Neural cell (in vitro differentiated cells): ENCODE data around the gene ELN. TPM values are rescaled to one million over a fixed set of nuclear protein-coding genes. Genes with fewer than 3 reads are reported as not detected.

Experiments
- H2AFZ ChIP-seq: fragments of 200-600, 300-800 bp; sonication (generic), shearing (Covaris generic); 2 replicates; pipeline ENCODE4 v1.6.0; 2014; ENCODE audit warnings: low read depth, mild to moderate bottlenecking, antibody characterized with exemption, low read length, moderate library complexity
- H3F3A ChIP-seq: fragments of 200-600 bp; shearing (Covaris generic); 2 replicates; pipeline ENCODE4 v1.6.1; 2016; ENCODE audit warnings: mild to moderate bottlenecking, moderate library complexity, mixed read lengths, antibody characterized with exemption, low read length; ENCODE audit not compliant: insufficient read depth, poor library complexity, severe bottlenecking
- H3K27ac ChIP-seq: fragments of 200-600, 300-800 bp; sonication (generic), shearing (Covaris generic); 2 replicates; pipeline ENCODE4 v1.5.1; 2014; ENCODE audit warnings: mild to moderate bottlenecking, low read length, moderate library complexity
- H3K27me3 ChIP-seq: fragments of 300-800, 200-600 bp; sonication (generic), shearing (Covaris generic); 2 replicates; pipeline ENCODE4 v1.6.0; 2014; ENCODE audit warnings: mild to moderate bottlenecking, low read depth, low read length, moderate library complexity; ENCODE audit not compliant: insufficient read depth
- H3K36me3 ChIP-seq: fragments of 300-800, 200-600 bp; sonication (generic), shearing (Covaris generic); 2 replicates; pipeline ENCODE4 v1.5.1; 2014; ENCODE audit warnings: mild to moderate bottlenecking, antibody characterized with exemption, low read length, moderate library complexity; ENCODE audit not compliant: insufficient read depth
- H3K4me2 ChIP-seq: fragments of 300-800, 200-600 bp; sonication (generic), shearing (Covaris generic); 2 replicates; pipeline ENCODE4 v1.6.0; 2014; ENCODE audit warnings: mild to moderate bottlenecking, low read length
- H3K4me3 ChIP-seq: fragments of 300-800, 200-600 bp; sonication (generic), shearing (Covaris generic); 2 replicates; pipeline ENCODE4 v1.5.1; 2014; ENCODE audit warnings: mild to moderate bottlenecking, low read length, moderate library complexity
- H3K79me2 ChIP-seq: fragments of 200-600 bp; shearing (Covaris generic); replicated peaks from 2 replicates; pipeline ENCODE4 v1.6.0; 2014; ENCODE audit warnings: mild to moderate bottlenecking, low read length, moderate library complexity; ENCODE audit not compliant: insufficient read depth
- H3K9ac ChIP-seq: fragments of 300-800, 200-600 bp; sonication (generic), shearing (Covaris generic); 2 replicates; pipeline ENCODE4 v1.6.1; 2016; ENCODE audit warnings: mild to moderate bottlenecking, low read length, mixed read lengths
- H3K9me2 ChIP-seq: fragments of 200-600 bp; shearing (Covaris generic); 2 replicates; pipeline ENCODE4 v1.6.1; 2016; ENCODE audit warnings: mild to moderate bottlenecking, low read length, mixed read lengths; ENCODE audit not compliant: insufficient read depth
- H3K9me3 ChIP-seq: fragments of 200-600, 300-800 bp; sonication (generic), shearing (Covaris generic); 2 replicates; pipeline ENCODE4 v1.6.1; 2016; ENCODE audit warnings: mild to moderate bottlenecking, mixed run types, low read length, moderate library complexity, mixed read lengths
- H4K20me1 ChIP-seq: fragments of 200-600 bp; shearing (Covaris generic); 2 replicates; pipeline ENCODE4 v1.6.1; 2016; ENCODE audit warnings: mild to moderate bottlenecking, mixed run types; ENCODE audit not compliant: insufficient read depth
- EP300 ChIP-seq: fragments of 450-650 bp; conservative IDR thresholded peaks from 2 replicates; pipeline ENCODE4 v1.6.1; 2014; ENCODE audit warnings: antibody characterized with exemption, mild to moderate bottlenecking, moderate library complexity; ENCODE audit not compliant: poor library complexity, severe bottlenecking
- EZH2 ChIP-seq: fragments of 200-600, 300-800 bp; shearing (Covaris generic), sonication (generic); IDR thresholded peaks from 2 replicates; pipeline ENCODE4 v1.6.1; 2014; ENCODE audit warnings: antibody characterized with exemption, low read length, borderline replicate concordance, mild to moderate bottlenecking; ENCODE audit not compliant: insufficient read depth, poor library complexity, severe bottlenecking
- MXI1 ChIP-seq: fragments of 450-650 bp; conservative IDR thresholded peaks from 2 replicates; pipeline ENCODE4 v1.6.1; 2014; ENCODE audit warnings: antibody characterized with exemption, mild to moderate bottlenecking; ENCODE audit not compliant: poor library complexity, severe bottlenecking
- POLR2AphosphoS5 ChIP-seq: IDR thresholded peaks from 2 replicates; pipeline ENCODE4 v1.6.1; 2012
- RAD21 ChIP-seq: fragments of 450-650 bp; conservative IDR thresholded peaks from 2 replicates; pipeline ENCODE4 v1.6.1; 2014; ENCODE audit warnings: antibody characterized with exemption, mild to moderate bottlenecking, moderate library complexity
- SMC3 ChIP-seq: fragments of 450-650 bp; conservative IDR thresholded peaks from 2 replicates; pipeline ENCODE4 v1.6.1; 2014; ENCODE audit warnings: antibody characterized with exemption, mild to moderate bottlenecking, moderate library complexity; ENCODE audit not compliant: poor library complexity
- TAF1 ChIP-seq: IDR thresholded peaks from 2 replicates; pipeline ENCODE4 v1.6.1; 2012; ENCODE audit warnings: low read depth
- polyA plus RNA-seq: library from polyadenylated mRNA; depleted of rRNA; stranded (reverse); fragments of >200 nt; gene quantifications from 2 replicates; pipeline ENCODE4 v1.2.3, GENCODE V29; 2014
- TF ChIP-seq, protein P1 (sequence below): fragments of 450-650 bp; IDR thresholded peaks from 2 replicates; pipeline ENCODE4 v1.5.1; 2014; ENCODE audit warnings: antibody characterized with exemption, mild to moderate bottlenecking, moderate library complexity; ENCODE audit not compliant: poor library complexity, severe bottlenecking
- TF ChIP-seq, protein P2 (sequence below): IDR thresholded peaks from 2 replicates; pipeline ENCODE4 v1.6.1; 2012; ENCODE audit warnings: borderline replicate concordance

Gene ELN
- polyA plus RNA-seq, 1 donor from 2014 or later, result not detected

- H2AFZ ChIP-seq, result no peak overlapping the region
- no peaks in the 10 kb centered on the region for H4K20me1 ChIP-seq
- TF ChIP-seq TAF1 (no peak), POLR2AphosphoS5 (no peak), SMC3 (no peak), EZH2 (no peak), EP300 (no peak)
- TF ChIP-seq, protein P1, sequence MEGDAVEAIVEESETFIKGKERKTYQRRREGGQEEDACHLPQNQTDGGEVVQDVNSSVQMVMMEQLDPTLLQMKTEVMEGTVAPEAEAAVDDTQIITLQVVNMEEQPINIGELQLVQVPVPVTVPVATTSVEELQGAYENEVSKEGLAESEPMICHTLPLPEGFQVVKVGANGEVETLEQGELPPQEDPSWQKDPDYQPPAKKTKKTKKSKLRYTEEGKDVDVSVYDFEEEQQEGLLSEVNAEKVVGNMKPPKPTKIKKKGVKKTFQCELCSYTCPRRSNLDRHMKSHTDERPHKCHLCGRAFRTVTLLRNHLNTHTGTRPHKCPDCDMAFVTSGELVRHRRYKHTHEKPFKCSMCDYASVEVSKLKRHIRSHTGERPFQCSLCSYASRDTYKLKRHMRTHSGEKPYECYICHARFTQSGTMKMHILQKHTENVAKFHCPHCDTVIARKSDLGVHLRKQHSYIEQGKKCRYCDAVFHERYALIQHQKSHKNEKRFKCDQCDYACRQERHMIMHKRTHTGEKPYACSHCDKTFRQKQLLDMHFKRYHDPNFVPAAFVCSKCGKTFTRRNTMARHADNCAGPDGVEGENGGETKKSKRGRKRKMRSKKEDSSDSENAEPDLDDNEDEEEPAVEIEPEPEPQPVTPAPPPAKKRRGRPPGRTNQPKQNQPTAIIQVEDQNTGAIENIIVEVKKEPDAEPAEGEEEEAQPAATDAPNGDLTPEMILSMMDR, result no peak
- no peaks in the 10 kb centered on the region for H3K9me2 ChIP-seq
- no peaks in the 10 kb centered on the region for H3K27me3 ChIP-seq
- no peaks in the 10 kb centered on the region for H3K36me3 ChIP-seq
- H3K9ac ChIP-seq, result no peak overlapping the region
- H3K9me3 ChIP-seq, result no peaks in the 10 kb centered on the region
- no peaks in the 10 kb centered on the region for H3F3A ChIP-seq
- no peak overlapping the region for H3K4me2 ChIP-seq
- no peak overlapping the region for H3K4me3 ChIP-seq
- H3K79me2 ChIP-seq, result peaks cover 3% of the 10 kb centered on the region
- H3K27ac ChIP-seq, result no peak overlapping the region
Measured at GRCh38 chr7:74092321-74092963, 64.5 kb downstream of the ELN start.

GRCh38 chr7:74092964-74093471 is 65.0 kb downstream of the ELN start:
- Histone ChIP-seq H3F3A (no peaks in the 10 kb centered on the region), H4K20me1 (no peaks in the 10 kb centered on the region), H3K79me2 (peaks cover 1% of the 10 kb centered on the region), H3K9me2 (no peaks in the 10 kb centered on the region), H2AFZ (no peak overlapping the region), H3K27ac (no peak overlapping the region), H3K9ac (no peak overlapping the region), H3K4me3 (no peak overlapping the region), H3K4me2 (no peak overlapping the region), H3K36me3 (no peaks in the 10 kb centered on the region), H3K9me3 (no peaks in the 10 kb centered on the region), H3K27me3 (no peaks in the 10 kb centered on the region)
- TF ChIP-seq, protein P1, result no peak
- TF ChIP-seq RAD21, result no peak
- no peak for TF ChIP-seq MXI1
- no peak for TF ChIP-seq POLR2AphosphoS5
- TF ChIP-seq EP300, result no peak
- TF ChIP-seq SMC3, result no peak
- TF ChIP-seq TAF1, result no peak
- TF ChIP-seq EZH2, result no peak
- TF ChIP-seq, protein P2, sequence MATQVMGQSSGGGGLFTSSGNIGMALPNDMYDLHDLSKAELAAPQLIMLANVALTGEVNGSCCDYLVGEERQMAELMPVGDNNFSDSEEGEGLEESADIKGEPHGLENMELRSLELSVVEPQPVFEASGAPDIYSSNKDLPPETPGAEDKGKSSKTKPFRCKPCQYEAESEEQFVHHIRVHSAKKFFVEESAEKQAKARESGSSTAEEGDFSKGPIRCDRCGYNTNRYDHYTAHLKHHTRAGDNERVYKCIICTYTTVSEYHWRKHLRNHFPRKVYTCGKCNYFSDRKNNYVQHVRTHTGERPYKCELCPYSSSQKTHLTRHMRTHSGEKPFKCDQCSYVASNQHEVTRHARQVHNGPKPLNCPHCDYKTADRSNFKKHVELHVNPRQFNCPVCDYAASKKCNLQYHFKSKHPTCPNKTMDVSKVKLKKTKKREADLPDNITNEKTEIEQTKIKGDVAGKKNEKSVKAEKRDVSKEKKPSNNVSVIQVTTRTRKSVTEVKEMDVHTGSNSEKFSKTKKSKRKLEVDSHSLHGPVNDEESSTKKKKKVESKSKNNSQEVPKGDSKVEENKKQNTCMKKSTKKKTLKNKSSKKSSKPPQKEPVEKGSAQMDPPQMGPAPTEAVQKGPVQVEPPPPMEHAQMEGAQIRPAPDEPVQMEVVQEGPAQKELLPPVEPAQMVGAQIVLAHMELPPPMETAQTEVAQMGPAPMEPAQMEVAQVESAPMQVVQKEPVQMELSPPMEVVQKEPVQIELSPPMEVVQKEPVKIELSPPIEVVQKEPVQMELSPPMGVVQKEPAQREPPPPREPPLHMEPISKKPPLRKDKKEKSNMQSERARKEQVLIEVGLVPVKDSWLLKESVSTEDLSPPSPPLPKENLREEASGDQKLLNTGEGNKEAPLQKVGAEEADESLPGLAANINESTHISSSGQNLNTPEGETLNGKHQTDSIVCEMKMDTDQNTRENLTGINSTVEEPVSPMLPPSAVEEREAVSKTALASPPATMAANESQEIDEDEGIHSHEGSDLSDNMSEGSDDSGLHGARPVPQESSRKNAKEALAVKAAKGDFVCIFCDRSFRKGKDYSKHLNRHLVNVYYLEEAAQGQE, result no peak
